Dermis blood vessel endothelial cell (primary cell): ENCODE results near the gene HIGD1B. TPM values are rescaled to one million over a fixed set of nuclear protein-coding genes. Genes with fewer than 3 reads are reported as not detected.

Source experiments
- DNase-seq: peaks from one replicate; pipeline ENCODE4 v3.0.0; 2010
- total RNA-seq: library from RNA; depleted of rRNA; stranded (reverse); fragments of >200 nt; gene quantifications from 2 replicates; pipeline ENCODE4 v1.2.3, GENCODE V29; 2014

Gene HIGD1B
- total RNA-seq, 1 donor from 2014 or later = not detected

- DNase-seq = no peak
Observed at GRCh38 chr17:44840274-44840673, 7.4 kb upstream of the HIGD1B start.

- DNase-seq = no peak
Observed at GRCh38 chr17:44840936-44841335, 6.7 kb upstream of the HIGD1B start.

GRCh38 chr17:44842748-44843147, 4.9 kb upstream of the HIGD1B start:
- DNase-seq = no peak

GRCh38 chr17:44844390-44844830, 3.3 kb upstream of the HIGD1B start:
- peak; percentile 30 for DNase-seq

- DNase-seq = no peak
Observed at GRCh38 chr17:44846206-44846605, 1.5 kb upstream of the HIGD1B start.

DNA sequence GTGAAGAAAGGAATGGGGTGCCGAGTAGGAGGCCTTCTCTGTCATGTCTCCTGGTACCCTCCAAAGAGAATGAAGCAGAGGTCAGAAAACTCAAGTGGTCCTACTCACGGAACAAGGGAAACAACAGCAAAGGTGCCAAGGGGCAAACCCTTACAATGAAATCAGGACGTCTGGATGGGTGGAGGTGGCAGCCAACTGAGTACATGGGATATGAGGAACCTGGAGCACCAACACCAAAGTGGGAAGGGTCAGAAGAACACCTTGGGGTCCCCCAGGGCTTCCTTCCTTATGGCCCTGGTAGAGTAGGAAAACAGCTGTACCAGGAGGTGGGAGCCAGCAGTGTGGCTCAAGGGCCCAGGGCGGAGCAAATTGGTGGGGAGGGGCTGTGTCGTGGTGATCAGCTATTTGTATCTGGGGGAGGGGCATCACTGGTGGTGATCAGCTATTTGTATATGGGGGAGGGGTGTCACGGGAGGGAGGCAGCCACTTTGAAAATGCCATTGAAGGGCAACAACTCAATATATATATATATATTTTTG, 643 bp downstream of the HIGD1B start:
- no peak for DNase-seq

DNA sequence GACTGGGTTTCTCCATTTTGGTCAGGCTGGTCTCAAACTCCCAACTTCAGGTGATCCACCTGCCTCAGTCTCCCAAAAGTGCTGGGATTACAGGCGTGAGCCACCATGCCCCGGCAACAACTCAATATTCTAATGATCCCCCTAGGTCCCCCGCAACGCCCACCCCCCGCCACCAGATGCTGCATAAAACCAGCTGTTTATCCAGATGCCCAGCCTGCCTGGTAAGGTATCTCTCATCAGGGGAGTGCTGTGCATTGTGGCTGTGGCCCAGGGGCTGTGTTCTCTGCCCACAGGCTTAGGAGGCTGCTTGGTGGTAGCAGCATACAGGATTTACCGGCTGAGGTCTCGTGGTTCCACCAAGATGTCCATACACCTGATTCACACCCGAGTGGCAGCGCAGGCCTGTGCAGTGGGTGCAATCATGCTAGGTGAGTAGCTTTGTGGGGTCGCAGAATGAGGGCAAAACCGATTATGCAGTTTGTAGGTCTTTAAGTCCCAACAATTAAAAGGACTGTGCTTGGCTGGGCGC, 1.3 kb downstream of the HIGD1B start:
- no peak for DNase-seq

- DNase-seq = no peak
Observed at GRCh38 chr17:44850025-44850424, 2.3 kb downstream of the HIGD1B start.

DNA sequence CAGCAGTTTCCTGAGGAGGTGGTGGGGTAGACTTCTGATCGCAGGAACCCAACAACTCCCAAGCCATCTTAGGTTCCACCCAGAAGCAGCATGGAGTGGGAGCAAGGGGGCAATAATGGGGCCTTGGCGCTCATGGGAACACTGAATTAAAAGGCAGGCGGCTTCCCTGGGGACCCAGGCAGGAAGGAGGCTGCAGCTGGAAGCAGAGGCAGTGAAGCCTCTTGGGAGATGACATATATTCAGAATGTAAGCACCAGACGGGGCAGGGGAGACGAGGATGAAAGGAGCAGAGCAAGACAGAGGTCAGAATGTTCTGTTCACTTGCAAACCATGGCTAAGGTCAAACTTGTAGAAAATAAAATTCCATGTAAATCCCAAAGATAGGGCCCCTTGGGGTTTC, 2.9 kb downstream of the HIGD1B start:
- no peak for DNase-seq

DNA sequence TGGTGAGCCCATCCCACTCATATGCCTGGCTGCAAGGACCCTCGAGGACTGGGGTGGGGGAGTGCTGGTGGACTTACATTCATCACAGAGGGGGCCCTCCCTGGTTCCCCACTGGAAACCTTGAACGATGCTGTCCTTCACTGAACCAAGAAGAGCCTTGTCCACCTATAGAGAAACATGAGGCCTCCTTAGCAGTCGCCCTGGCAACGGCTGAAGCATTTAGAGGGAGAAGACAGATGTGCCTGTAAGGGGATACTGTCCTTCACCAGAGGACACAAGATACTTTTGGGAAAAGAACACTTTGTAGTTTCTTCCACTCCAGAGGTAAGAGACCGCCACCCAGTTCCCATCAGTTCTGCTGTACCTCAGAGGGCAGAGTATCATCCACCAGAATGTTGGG, 6.5 kb downstream of the HIGD1B start:
- no peak for DNase-seq

DNA sequence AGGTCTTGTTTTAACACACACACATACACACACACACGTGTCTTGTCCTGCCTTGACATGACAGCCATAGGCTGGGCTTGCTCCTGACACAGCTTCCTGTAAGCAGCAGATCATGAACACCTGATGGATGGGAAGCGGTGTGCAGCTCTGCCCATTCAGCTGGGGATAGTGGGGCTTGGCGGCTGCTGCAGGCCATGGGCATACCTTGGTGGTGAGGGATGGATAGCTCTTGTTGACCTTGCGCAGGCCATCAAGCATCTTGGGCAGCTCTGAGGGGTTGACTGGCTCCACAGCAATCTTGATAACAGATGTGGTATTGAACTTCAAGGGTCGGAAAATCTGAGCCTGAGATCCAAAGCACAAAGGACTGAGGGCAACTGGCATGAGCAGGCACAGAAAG, 12.0 kb downstream of the HIGD1B start:
- DNase-seq = no peak

GRCh38 chr17:44862278-44862914, 14.7 kb downstream of the HIGD1B start:
- peak; percentile 15 for DNase-seq

DNA sequence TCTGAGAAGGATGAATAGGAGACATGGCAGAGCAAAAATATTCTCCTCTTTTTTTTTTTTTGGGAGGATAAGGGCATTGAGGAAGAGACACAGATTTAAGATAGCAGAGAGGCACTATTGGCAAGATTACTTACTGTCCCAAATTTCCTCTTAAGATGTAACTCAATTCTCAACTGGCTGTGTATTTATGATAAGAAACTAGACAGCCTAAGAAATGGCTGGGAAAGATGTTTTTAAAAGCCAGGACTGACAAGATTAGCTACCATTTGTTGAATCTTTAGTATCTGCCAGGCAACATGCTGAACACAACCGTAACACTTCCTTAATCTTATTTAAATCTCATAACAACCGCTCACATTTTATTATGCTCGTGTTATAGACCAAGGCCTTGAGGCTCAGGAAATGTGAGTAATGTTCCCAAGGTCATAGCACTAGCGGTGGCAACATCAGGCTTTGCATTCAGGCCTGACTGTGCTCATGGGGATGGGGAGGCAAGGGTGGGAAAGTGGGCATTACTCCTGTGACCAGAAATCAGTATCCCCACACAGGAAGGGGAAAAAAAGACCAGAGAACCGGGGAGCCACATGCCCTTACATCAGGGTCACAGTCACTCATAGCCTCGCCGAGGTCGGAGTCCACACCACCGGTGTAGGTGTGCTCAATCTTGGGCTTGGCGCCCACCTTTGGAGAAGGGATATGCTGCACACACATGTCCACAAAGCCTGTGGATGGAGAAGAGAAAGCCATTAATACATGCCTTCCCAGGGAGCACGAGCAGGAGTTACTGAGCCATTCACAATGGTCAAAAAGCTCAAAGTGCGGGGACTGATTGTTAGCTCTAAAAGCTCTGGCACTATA, 15.6 kb downstream of the HIGD1B start:
- peak; percentile 83 for DNase-seq

GRCh38 chr17:44864831-44865230, 17.1 kb downstream of the HIGD1B start:
- no peak for DNase-seq

- DNase-seq = peak; percentile 89
Observed at GRCh38 chr17:44865231-44865660, 17.6 kb downstream of the HIGD1B start.

DNA sequence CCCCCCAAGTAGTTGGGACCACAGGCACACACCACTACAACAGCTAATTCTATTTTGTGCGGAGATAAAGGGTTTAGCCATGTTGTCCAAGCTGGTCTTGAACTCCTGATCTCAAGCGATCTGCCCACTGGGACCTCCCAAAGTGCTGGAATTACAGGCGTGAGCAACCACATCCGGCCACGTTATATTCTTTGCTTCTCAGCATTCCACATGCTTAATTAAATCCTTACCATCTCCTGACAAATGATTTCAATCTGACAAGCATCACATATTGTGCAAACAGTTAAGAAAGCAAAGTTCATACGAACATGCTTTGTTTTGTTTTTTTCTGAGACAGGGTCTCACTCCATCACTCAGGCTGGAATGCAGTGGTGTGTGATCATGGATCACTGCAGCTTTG, 18.2 kb downstream of the HIGD1B start:
- DNase-seq = no peak

DNA sequence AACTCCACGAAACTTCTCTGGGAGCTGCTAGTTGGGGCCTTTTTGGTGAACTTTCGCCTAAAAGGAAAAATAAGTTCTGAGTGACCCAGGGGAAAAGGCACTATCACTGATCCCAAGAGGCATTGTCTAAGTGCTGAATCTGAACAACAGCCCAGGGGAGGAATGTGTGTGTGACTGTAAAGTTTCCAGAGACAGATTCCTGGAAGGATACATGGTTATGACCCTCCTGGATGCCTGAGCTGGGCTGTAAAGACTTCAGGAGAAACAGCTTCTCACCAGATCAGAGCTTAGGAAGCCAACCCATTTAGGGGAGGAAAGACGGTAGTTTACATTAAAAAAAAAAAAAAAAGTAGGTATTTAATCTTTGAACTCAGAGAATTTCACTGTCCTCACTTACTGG, 20.2 kb downstream of the HIGD1B start:
- no peak for DNase-seq

DNA sequence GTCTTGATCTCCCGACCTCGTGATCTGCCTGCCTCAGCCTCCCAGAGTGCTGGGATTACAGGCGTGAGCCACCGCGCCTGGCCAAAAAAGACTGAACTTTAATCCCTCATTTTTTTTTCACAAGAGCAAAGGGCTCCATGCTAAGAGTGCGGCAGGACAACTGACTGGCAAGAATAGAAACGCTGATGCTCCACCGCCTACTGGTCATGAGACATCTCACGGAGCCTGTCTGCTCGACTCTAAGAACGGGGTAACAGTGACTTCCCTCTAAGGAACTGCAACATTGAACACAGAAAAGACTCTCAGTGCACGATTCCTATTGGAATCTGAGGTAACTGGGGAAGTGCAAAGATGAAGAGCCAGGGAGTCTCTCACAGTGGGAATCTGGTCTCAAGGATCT, 23.9 kb downstream of the HIGD1B start:
- no peak for DNase-seq

- peak; percentile 61 for DNase-seq
Observed at GRCh38 chr17:44872131-44872768, 24.6 kb downstream of the HIGD1B start.

DNA sequence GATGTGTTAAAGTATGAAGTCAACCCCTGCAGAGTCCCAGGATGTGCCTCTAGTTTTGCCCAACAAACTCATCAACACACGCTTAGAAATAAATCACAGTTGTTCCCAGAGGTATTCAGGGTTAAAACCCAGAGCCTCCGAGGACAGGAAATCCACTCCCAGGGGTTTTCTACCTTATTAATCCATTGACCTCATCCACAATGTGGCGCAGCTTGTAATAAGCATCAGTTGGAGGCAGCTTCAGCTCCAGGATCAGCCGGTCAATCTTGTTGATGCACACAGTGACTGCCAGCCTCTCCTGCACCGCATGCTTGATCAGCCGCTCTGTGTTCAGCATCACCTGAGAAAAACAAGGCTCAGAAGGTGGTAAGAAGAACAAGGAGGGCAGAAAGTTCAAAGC, 28.1 kb downstream of the HIGD1B start:
- DNase-seq = no peak

DNA sequence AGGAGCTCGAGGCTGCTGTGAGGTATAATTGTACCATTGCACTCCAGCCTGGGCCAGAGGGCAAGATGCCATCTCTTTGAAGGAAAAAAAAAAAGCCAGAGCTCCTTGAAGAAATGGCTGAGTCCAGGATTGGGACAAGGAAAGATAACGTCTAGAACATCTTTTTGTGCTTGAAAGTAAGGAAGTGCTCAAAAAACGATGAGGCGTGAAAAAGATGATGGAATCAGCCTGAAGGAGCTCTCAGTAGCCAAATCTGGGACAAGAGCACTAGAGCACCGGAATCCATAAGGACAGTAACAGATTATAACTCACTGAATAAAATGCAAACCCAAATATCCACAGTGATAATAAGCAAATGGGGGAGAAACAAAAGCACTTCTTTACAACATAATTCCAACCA, 29.4 kb downstream of the HIGD1B start:
- DNase-seq = no peak

GRCh38 chr17:44878627-44879221, 31.0 kb downstream of the HIGD1B start:
- peak; percentile 63 for DNase-seq

- DNase-seq = no peak
Observed at GRCh38 chr17:44879376-44879775, 31.7 kb downstream of the HIGD1B start.
